Measurements from ENCODE around the gene FN3K.

Gene FN3K

DNA sequence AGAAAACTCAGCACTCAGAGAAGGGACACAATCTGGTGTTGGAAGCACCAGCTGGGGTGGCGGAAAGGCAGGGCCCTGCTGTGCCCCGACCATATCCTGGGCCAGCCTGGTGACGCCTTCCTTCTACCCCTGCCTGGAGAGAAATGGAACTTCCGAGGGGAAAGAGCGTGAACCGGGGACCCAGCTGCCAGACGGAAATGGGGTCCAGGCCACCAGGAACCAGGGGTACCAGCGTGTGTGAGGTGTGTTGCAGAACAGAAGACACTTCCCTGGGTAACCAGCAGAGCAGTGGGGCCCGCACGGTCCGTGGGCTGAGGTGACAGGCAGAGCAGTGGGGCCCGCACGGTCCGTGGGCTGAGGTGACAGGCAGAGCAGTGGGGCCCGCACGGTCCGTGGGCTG is 43.7 kb upstream of the FN3K start:
- DNase-seq (ENCODE audit: low read depth) = no peak
- no peak overlapping the region for H3K4me3 ChIP-seq (ENCODE audit: control insufficient read depth, low read depth, low read length)
- TF ChIP-seq, protein P1, sequence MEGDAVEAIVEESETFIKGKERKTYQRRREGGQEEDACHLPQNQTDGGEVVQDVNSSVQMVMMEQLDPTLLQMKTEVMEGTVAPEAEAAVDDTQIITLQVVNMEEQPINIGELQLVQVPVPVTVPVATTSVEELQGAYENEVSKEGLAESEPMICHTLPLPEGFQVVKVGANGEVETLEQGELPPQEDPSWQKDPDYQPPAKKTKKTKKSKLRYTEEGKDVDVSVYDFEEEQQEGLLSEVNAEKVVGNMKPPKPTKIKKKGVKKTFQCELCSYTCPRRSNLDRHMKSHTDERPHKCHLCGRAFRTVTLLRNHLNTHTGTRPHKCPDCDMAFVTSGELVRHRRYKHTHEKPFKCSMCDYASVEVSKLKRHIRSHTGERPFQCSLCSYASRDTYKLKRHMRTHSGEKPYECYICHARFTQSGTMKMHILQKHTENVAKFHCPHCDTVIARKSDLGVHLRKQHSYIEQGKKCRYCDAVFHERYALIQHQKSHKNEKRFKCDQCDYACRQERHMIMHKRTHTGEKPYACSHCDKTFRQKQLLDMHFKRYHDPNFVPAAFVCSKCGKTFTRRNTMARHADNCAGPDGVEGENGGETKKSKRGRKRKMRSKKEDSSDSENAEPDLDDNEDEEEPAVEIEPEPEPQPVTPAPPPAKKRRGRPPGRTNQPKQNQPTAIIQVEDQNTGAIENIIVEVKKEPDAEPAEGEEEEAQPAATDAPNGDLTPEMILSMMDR (conservative IDR thresholded peaks at IDR 0.05; ENCODE audit: control insufficient read depth, insufficient read depth, low read depth, low read length) = no peak

DNA sequence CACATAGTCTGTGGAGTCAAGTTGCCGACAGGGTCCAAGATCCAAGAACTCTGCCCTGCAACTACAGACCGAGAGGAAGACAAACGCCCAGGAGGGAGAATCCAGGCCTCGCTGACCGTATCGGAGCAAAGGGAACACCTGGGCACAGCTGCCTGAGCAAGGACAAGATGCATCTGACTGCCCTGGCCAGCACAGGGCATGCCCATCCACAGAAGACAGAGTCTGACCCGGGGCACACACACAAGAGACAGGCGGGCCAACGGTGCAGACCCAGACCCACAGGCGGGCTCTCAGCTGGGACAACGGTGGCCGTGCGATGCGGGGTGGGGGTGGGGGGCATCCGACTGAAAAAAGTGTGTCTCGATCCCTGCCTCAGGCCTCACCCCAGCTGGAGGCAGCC is 43.1 kb upstream of the FN3K start:
- H3K4me3 ChIP-seq (ENCODE audit: control insufficient read depth, low read depth, low read length) = no peak overlapping the region
- TF ChIP-seq, protein P1 (conservative IDR thresholded peaks at IDR 0.05; ENCODE audit: control insufficient read depth, insufficient read depth, low read depth, low read length) = no peak
- no peak for DNase-seq (ENCODE audit: low read depth)

DNA sequence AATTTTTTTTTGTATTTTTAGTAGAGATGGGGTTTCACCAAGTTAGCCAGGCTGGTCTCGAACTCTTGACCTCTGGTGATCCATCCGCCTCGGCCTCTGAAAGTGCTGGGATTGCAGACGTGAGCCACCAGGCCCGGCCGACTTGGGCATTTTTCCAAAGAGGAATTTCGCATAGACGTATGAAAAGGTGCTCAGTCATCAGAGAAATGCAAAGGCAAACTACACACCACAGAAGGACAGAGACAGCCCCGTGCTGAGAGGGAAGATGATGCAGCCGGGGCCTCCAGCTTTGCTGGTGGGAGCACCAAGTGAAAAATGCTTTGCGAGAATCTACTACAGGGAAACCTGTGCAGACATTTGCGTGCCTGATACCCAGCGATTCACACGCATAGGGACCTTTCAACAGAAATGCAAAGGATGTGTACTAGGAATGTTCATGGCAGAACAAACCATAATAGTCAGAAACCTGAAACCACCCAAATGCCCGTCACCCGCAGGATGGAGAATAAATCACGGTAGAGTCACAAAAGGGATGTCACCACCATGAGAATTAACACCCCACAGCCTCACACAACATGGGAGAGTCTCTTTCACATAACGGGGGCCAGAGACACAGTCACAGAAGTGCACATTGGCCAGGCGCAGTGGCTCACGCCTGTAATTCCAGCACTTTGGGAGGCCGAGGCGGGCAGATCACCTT is 42.1 kb upstream of the FN3K start:
- TF ChIP-seq, protein P1 (conservative IDR thresholded peaks at IDR 0.05; ENCODE audit: control insufficient read depth, insufficient read depth, low read depth, low read length) = no peak
- no peak for DNase-seq (ENCODE audit: low read depth)
- no peak overlapping the region for H3K4me3 ChIP-seq (ENCODE audit: control insufficient read depth, low read depth, low read length)

DNA sequence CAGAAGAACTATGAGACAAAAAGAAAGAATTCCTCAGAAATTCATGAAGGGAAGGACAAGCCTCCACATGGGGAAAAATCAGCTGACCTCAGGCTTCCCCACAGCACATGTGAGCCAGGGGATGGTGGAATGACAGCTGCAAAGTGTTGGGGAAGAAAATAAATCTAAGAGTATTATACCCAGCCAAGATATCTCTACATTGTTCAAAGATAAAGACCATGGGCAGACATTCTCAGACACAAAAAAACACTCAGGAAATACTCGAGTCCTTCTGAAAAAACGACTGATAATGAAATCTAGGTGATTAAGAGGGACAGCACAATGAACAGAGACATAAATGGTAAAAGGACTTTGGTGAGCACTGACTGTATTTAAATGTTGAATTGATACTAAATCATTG is 40.8 kb upstream of the FN3K start:
- TF ChIP-seq, protein P1 (conservative IDR thresholded peaks at IDR 0.05; ENCODE audit: control insufficient read depth, insufficient read depth, low read depth, low read length) = no peak

DNA sequence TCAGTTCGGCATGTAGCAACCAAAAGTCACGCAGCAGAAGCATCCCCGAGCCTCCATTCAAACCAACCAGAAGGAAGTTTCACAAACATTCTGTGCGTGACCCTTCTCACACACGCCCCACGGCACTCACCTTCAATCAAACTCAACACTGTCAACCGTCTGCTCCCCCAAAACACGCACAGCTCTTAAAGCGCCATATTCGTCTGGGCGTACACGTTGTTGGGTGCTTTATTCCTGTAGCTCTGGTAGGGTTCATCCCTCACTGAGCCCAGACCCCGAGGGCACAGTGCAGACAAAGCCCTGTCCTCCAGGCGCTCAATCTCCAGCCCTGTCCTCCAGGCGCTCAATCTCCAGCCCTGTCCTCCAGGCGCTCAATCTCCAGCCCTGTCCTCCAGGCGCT is 39.2 kb upstream of the FN3K start:
- no peak for DNase-seq (ENCODE audit: low read depth)
- H3K4me3 ChIP-seq (ENCODE audit: control insufficient read depth, low read depth, low read length) = no peak overlapping the region
- TF ChIP-seq, protein P1 (conservative IDR thresholded peaks at IDR 0.05; ENCODE audit: control insufficient read depth, insufficient read depth, low read depth, low read length) = no peak

More for the DNA sequence above, 40.8 kb upstream of the FN3K start:
- no peak for DNase-seq (ENCODE audit: low read depth)
- H3K4me3 ChIP-seq (ENCODE audit: control insufficient read depth, low read depth, low read length) = no peak overlapping the region

DNA sequence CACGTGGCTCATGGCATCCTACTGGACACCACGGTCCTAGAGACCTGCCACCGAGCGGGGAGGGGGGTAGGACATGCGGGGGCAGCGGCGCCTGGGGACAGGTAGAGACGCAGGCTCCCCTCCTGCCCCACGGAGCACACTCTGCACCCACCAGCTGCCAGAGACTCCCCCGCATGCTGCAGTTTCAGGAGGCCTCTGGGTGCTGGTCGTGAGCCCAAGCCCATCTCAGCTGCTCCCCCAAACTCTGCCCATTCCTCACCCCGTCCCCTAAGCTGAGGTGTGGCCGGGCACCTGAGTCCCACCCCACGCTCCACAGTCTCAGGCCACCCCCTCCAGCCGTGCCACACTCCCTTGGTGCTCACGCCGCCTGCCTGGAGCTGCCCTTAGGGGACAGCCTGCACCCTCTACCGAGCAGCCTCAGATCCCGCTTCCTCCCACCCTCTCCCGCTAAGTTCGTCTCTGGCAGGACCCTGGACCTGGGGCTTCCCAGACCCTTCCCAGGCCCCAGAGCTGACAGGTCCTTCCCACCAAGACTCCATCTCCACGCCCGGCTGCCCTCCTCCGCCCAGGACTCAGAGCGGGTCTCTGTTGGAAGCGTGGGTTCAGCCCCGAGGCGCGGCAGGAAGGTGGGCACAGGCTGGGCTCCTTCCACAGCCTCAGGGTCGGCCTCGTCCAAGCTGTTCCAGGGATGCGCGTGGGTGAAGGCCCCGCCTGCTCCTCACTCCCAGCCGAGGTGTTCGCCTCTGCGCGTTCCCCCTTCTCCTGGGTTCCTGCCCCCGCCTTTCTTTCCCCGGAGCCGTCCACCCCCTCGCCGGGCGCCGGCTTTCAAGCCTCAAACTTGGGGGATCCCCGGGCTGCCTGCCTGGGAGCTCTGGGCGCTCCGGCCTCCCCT is 38.3 kb upstream of the FN3K start:
- H3K4me3 ChIP-seq (ENCODE audit: control insufficient read depth, low read depth, low read length) = peak overlapping the region; percentile 52
- no peak for DNase-seq (ENCODE audit: low read depth)
- TF ChIP-seq, protein P1 (conservative IDR thresholded peaks at IDR 0.05; ENCODE audit: control insufficient read depth, insufficient read depth, low read depth, low read length) = no peak
